GM21619 (cell line): ENCODE data around the gene CCDC59.
"Not testable (repeated sequence)": the region's sequence is repeated elsewhere in the genome, so short reads cannot be mapped to it uniquely, and the experiment has no call there.

Source experiments
- ATAC-seq: cut with Tn5 transposase; IDR thresholded peaks from one replicate; pipeline ENCODE4 v1.9.1; 2021; ENCODE audit not compliant: unreplicated experiment

The CCDC59 gene

GRCh38 chr12:82358200-82359114, at the start of gene CCDC59, which contains the start of gene METTL25:
Gene CCDC59, minus strand, starts transcription at chr12:82358387. Its CDS starts 11 bp downstream, at chr12:82358376.
Gene METTL25, plus strand, starts transcription at chr12:82358529. Its CDS starts 37 bp downstream, at chr12:82358566.
- ATAC-seq: peak; percentile 94

DNA sequence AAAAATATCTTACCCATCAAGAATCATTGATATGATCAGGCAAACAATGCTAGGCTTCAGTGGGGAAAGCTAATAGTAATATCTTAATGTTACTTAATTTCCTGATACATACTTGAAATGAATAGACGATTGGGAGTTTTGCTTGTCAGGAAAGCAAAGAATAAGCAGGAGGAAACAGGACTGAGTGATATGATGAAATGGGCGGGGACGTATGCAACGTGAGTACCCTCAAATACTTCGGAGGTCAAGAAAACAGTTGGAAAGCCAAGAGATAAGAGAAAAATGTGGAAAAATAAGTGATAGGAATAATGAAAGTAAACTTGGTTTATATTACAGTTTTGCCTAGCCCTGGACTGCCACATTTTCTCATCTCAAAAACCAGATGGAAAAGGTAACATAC, 49.3 kb upstream of the CCDC59 start:
- no peak for ATAC-seq

- ATAC-seq: no peak
Observed at GRCh38 chr12:82406651-82407050, 48.5 kb upstream of the CCDC59 start.

DNA sequence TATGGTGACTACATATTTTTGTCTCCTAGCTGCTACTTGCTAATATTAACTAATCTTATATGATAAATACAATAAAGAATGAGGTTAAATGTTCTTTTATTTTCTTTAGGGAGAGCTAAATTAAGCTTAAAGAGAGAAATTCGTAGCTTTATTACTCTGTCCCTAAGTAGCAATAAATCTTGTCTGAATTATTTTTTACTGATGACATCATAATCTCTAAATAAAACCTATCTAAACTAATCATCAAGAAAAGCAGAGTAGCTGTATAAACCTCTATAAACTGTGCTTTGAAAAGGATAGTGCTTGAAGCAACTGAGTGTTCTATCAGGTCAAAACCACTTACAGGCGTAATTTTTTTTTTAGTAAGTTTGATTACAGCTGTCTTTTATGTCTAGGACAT, 42.6 kb upstream of the CCDC59 start:
- no peak for ATAC-seq

DNA sequence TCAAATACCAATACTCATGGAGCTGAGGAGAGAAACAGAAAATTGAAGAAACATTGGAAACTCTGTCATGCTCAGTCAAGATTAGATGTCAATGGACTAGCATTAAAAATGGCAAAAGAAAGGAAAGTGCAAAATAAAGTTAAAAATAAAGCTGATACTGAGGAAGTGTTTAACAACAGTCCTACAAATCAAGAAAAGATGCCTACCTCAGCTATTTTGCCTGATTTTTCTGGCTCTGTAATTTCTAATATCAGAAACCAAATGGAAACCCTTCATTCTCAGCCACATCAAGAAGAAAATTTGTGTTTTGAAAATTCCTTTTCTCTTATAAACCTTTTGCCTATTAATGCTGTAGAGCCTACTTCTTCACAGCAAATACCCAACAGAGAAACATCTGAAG, 40.7 kb upstream of the CCDC59 start:
- no peak for ATAC-seq

GRCh38 chr12:82383930-82384552, 25.9 kb upstream of the CCDC59 start:
- ATAC-seq: peak; percentile 63

GRCh38 chr12:82378997-82379396, 20.8 kb upstream of the CCDC59 start:
- ATAC-seq: no peak

DNA sequence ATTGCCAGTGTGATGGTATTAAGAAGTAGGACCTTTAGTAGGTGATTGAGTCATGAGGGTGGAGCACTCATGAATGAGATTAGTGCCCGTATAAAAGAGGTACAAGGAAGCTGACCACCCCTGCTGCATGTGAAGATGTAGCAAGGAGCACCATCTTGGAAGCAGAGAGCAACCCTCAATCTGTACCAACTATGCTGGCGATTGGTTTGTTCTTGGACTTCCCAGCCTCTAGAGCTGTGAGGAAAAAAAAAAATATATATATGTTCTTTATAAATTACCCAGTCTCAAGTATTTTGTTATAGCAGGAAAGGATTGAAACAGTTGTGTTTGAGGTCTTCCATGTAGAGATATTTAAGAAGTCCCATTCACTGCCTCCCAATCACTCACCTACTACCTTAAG, 17.0 kb upstream of the CCDC59 start:
- ATAC-seq: no peak

DNA sequence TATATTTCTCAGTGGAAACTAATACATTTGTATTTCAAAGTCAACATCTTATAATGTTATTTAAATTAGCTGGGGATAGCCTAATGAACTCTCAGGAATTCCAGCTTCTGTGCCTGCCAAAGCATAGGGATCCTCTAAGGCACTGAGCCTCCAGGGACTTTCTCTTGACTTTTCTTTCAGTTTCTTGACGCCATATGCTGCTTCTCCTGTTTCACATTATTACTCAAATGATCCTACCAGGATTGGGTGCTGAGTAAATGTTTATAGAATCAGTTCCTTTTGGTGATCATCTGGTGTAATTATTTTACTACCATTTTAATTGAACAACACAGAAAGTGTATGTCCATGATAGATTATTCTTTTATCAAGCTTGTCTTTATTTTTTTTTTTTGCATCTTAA, 8.0 kb upstream of the CCDC59 start:
- ATAC-seq: peak; percentile 51

GRCh38 chr12:82363990-82364389, 5.8 kb upstream of the CCDC59 start:
- ATAC-seq: no peak

GRCh38 chr12:82361461-82361915, 3.3 kb upstream of the CCDC59 start:
- no peak for ATAC-seq

DNA sequence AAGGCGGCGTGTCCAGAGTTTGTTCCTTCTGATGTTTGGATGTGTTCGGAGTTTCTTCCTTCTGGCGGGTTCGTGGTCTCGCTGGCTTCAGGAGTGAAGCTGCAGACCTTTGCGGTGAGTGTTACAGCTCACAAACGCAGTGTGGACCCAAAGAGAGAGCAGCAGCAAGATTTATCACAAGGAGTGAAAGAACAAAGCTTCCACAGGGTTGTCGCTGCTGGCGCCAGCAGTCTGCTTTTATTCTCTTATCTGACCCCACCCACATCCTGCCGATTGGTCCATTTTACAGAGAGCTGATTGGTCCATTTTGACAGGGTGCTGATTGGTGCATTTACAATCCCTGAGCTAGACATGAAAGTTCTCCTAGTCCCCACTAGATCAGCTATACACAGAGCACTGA, 2.6 kb upstream of the CCDC59 start:
- not testable (repeated sequence) for ATAC-seq

DNA sequence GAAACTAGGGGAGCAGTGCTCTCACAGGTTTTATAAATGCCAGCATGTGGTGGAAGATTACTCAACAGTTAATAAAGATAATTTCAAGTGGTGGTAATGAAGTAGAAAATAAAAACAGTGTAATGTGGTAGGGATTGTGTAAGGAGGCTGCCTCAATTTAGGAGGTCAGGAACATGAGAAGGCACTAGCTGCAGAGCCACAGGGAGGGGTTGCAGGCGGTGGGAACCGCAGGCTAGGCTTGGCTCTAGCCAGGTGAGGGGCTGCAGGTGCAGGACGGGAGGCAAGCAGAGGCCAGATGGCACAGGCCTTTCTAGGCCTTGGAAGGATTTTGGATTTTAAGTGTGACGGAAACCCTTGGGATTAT, 910 bp upstream of the CCDC59 start:
- peak; percentile 17 for ATAC-seq

- no peak for ATAC-seq
Observed at GRCh38 chr12:82357845-82358199, 365 bp downstream of the CCDC59 start.

DNA sequence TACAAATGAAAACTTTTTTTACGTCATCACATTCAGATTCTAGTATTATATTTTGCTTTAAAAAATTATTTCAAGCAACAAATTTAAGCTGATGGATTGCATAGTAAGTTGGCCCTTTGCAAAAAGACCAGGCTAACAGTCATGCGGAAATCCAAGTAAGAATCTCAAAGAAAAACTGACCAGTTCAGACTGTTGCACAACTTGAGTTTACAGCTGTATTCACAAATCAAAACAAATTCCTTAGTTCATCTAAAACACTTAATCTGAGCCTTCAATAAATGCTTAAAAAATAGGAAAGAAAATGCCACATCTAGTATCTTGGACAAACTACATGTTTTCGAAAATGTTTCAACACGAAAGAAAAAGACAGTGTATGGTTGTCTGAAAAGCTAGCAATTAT, 847 bp downstream of the CCDC59 start:
- ATAC-seq: no peak

- ATAC-seq: no peak
Observed at GRCh38 chr12:82351390-82351789, 6.8 kb downstream of the CCDC59 start.

- ATAC-seq: no peak
Observed at GRCh38 chr12:82350161-82350560, 8.0 kb downstream of the CCDC59 start.

DNA sequence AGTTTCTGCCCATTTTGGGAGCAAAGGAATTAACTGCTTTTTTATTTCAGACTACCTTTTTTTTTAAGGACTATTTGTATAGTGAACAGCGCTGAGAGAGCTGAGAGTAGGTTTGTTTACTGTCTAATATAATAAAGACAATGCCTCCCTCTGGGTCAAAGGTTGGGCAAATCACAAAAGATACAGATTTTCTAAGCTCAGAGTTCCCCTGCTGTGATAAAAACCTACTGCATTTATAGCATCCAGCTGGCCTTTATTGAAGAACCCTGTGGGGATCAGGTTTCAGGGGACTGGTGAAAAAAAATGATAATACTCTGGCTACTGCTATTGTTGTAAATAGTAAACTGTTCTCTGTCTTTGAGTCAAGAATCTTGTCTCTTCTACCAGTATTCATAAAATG, 28.7 kb downstream of the CCDC59 start:
- ATAC-seq: no peak

- no peak for ATAC-seq
Observed at GRCh38 chr12:82327861-82328260, 30.3 kb downstream of the CCDC59 start.

GRCh38 chr12:82326905-82327503, 31.2 kb downstream of the CCDC59 start:
- no peak for ATAC-seq

- ATAC-seq: no peak
Observed at GRCh38 chr12:82325540-82326336, 32.4 kb downstream of the CCDC59 start.
